Skeletal muscle satellite cell (primary cell): ENCODE measurements around the gene R3HDM4.

Experiments used
- H3K27me3 ChIP-seq: 2 replicates; pipeline ENCODE4 v1.7.0; 2013; ENCODE audit warnings: low read length; ENCODE audit not compliant: control insufficient read depth, insufficient read depth
- H3K36me3 ChIP-seq: 2 replicates; pipeline ENCODE4 v1.7.0; 2013; ENCODE audit warnings: mild to moderate bottlenecking, control low read depth, low read length; ENCODE audit not compliant: insufficient read depth
- H3K4me1 ChIP-seq: 2 replicates; pipeline ENCODE4 v1.7.0; 2013; ENCODE audit warnings: low read length; ENCODE audit not compliant: control insufficient read depth, insufficient read depth
- H3K4me2 ChIP-seq: 2 replicates; pipeline ENCODE4 v1.7.0; 2013; ENCODE audit warnings: mild to moderate bottlenecking, low read length
- H3K4me3 ChIP-seq: 2 replicates; pipeline ENCODE4 v1.7.0; 2013; ENCODE audit warnings: low read length
- H3K9ac ChIP-seq: 2 replicates; pipeline ENCODE4 v1.7.0; 2013; ENCODE audit warnings: mild to moderate bottlenecking, low read depth, low read length, moderate library complexity
- H3K9me3 ChIP-seq: replicated peaks from 2 replicates; pipeline ENCODE4 v1.7.0; 2013; ENCODE audit warnings: mild to moderate bottlenecking, control low read depth, low read length

The R3HDM4 gene

DNA sequence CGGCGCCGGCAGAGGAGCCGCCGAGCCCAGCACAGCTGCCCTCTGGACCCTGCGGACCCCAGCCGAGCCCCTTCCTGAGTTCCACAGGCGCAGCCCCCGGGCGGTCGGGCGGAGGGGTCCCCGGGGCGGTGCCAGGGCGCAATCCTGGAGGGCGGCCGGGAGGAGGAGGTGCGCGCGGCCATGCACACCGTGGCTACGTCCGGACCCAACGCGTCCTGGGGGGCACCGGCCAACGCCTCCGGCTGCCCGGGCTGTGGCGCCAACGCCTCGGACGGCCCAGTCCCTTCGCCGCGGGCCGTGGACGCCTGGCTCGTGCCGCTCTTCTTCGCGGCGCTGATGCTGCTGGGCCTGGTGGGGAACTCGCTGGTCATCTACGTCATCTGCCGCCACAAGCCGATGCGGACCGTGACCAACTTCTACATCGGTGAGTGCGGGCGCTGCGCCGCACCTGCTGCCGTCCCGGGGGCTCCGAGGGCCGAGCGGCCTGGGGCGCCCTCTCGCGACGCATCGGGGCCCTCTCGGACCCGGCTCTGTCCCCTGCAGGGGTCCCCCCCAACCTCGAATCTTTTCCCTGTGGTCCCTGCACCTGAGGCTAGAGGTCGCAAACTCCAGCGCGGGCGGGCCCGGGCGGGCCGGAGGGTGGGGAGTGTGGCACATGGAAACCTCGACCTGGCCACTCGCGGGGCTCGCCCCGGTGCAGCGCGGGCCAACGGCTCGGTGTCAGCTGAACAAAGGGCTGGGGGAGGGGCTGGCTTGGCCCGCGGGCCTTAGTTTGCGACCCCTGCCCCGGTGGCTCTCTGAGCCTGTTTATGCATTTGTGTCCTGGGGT is 4.5 kb upstream of the R3HDM4 start, which contains the start of gene KISS1R:
TSS of gene KISS1R (plus strand) at position 11 of the 829 bp plus-strand sequence. CDS start at position 181, 170 bp downstream.
- Histone ChIP-seq H3K4me1 (peaks cover 17% of the 10 kb centered on the region), H3K4me3 (peak within 1 kb of the TSS; percentile 58), H3K4me2 (peak within 1 kb of the TSS; percentile 73), H3K27me3 (peaks cover 34% of the 10 kb centered on the region), H3K9me3 (no peaks in the 10 kb centered on the region), H3K9ac (no peak within 1 kb of the TSS), H3K36me3 (no peaks in the 10 kb centered on the region)

DNA sequence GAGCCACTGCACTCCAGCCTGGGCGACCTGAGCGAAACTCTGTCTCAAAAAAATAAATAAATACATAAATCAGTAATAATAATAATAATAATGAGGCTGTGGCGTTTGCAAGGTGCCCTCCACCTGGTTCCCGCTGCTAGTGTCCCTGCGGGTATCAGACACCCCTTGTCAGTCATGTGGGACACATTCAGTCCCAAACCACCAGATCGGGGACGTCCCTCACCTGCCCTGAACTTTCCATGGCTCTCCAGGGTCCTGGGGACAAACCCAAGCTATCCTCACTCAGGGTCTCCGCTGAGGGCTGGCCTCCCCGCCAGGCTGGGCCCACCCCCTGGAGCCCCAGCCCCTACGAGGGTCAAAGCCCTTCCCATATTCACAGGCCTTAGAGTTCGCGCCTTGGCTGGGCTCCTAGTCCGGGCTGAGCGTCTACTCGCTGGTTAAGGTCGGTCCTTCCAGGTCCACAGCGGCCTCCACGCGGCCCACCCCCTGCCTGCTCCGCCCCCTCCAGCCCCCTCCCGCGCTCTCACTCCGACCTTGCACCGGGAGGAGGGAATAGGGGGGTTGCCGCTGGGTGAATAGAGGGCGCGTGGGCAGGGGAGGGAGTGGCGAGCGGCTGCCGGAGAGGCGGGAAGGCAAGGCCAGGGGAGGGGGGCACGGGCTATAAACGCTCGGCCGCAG is 3.8 kb upstream of the R3HDM4 start:
- Histone ChIP-seq H3K9ac (no peak overlapping the region), H3K27me3 (peaks cover 34% of the 10 kb centered on the region), H3K4me3 (no peak overlapping the region), H3K9me3 (no peaks in the 10 kb centered on the region), H3K36me3 (no peaks in the 10 kb centered on the region), H3K4me1 (peaks cover 15% of the 10 kb centered on the region), H3K4me2 (peak overlapping the region; percentile 73)

DNA sequence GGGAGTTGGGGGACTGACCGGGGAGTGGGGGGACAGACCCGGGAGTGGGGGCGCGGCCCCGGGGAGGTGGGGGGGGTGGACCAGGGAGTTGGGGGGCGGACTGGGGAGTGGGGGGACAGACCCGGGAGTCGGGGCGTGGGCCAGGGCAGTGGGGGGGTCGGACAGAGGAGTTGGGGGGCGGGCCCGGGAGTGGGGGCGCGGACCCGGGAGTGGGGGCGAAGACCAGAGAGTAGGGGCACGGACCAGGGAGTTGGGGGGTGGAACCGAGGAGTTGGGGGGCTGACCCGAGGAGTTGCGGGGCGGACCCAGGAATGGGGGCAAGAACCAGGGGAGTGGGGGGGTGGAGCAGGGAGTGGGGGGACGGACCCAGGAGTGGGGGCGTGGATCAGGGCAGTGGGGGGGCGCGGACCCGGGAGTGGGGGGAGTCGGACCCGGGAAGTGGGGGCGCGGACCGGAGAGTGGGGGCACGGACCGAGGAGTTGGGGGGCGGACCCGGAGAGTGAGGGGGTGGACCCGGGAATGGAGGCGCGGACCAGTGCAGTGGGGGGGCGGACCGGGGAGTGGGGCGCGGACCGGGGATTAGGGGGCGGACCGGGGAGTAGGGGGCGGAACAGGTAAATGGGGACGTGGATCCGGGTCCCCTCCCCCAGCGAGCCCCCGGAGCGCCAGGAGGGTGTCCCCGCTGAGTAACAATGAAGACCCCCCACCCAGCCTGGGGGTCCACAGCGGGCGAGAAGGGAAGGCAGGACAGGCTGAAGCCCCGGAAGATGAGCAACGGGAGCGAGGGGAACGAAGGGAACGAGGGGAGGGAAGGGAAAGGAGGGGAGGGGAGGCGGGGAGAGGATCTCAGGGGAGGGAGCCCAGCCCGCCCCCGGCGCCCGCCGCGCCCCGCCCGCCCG is 589 bp downstream of the R3HDM4 start:
- Histone ChIP-seq H3K27me3 (peaks cover 4% of the 10 kb centered on the region), H3K9me3 (no peaks in the 10 kb centered on the region), H3K4me3 (peak overlapping the region; percentile 95), H3K36me3 (no peaks in the 10 kb centered on the region), H3K9ac (peak overlapping the region; percentile 94), H3K4me2 (peak overlapping the region; percentile 82), H3K4me1 (peaks cover 15% of the 10 kb centered on the region)

DNA sequence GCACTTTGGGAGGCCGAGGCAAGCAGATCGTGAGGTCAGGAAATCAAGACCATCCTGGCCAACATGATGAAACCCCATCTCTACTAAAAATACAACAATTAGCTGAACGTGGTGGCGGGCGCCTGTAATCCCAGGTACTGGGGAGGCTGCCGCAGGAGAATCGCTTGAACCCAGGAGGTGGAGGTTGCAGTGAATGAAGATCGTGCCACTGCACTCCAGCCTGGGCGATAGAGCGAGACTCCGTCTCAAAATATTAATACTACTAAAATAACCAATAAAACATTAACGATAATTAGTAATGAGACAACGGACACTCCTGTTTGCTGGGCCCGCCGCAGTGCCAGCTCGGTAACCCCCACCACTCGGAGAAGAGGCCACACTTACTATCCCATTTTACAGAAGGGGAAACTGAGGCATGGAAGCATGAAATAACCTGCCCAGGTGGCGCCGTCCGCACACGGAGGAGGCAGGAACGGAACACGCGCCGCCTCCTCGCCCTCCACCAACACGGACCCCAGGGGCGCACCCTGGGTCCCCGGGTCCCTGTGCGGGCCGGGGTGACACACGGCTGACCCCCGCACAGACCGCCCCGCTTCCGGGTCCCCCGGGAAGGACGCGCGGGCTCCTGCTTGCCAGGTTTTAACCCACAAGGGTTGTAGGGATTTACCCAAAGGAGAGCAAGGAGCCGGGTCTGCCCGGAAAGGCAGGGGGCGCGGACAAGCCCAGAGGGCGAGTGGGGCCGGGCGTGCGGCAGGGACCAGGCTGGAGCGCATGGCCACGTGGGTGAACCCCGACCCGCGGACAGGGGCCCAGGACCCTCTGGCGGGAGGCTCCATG is 1.6 kb downstream of the R3HDM4 start:
- Histone ChIP-seq H3K36me3 (no peaks in the 10 kb centered on the region), H3K27me3 (no peaks in the 10 kb centered on the region), H3K4me1 (peaks cover 11% of the 10 kb centered on the region), H3K4me2 (peak overlapping the region; percentile 25), H3K4me3 (no peak overlapping the region), H3K9ac (no peak overlapping the region), H3K9me3 (no peaks in the 10 kb centered on the region)

DNA sequence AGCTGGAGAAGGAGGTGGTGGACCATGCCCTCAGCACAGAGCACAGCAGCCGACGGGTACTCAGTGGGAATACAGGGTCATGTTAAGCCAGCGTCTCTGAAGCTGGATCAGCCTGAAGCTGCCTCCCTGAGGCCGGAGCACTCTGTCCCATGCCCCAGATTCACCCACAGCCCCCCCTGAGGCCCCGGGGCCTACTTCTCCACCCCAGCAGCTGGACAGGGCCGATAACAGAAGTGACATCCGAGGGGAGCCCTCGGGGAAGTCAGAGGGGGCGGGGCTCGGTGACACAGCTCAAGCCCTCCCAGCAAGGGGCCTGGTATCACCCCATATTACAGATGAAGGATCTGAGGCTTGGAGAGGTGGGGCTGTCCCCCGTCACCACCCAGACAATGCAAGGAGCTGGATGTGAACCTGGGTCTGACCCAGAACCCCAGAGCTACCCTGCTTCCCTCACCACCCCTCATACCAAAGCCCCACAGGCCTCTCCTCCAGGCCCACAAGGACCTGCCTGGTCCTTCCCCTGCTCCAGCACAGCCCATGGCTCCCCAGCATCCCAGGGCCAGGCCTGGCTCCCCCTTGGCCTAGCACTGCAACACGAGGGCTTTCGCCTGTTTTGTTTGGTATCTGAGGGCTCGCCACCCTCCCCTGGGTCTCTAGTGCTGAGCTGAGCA is 5.7 kb downstream of the R3HDM4 start:
- no peaks in the 10 kb centered on the region for H3K27me3 ChIP-seq
- H3K36me3 ChIP-seq = no peaks in the 10 kb centered on the region
- peaks cover 19% of the 10 kb centered on the region for H3K4me1 ChIP-seq
- no peak overlapping the region for H3K4me3 ChIP-seq
- no peak overlapping the region for H3K4me2 ChIP-seq
- no peak overlapping the region for H3K9ac ChIP-seq
- no peaks in the 10 kb centered on the region for H3K9me3 ChIP-seq

DNA sequence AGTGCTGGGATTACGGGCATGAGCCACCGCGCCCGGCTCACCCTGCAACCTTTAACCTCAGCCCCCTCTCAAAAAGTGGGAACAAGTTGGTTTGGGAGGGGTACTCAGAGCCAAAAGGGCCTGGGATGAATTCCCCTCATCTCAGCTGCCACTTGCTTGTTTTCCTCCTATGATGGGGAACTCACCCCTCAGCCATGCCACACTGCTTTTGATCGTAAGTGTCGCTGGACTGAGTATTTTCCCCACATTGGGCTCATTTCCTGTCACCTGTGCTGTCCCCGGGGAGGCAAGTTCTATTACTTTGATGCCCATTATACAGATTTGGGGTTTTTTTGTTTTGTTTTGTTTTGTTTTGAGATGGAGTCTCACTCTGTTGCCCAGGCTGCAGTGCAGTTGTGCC is 6.5 kb downstream of the R3HDM4 start:
- Histone ChIP-seq H3K4me3 (no peak overlapping the region), H3K9ac (no peak overlapping the region), H3K4me1 (peaks cover 19% of the 10 kb centered on the region), H3K4me2 (no peak overlapping the region), H3K9me3 (no peaks in the 10 kb centered on the region), H3K27me3 (no peaks in the 10 kb centered on the region), H3K36me3 (peaks cover 6% of the 10 kb centered on the region)

DNA sequence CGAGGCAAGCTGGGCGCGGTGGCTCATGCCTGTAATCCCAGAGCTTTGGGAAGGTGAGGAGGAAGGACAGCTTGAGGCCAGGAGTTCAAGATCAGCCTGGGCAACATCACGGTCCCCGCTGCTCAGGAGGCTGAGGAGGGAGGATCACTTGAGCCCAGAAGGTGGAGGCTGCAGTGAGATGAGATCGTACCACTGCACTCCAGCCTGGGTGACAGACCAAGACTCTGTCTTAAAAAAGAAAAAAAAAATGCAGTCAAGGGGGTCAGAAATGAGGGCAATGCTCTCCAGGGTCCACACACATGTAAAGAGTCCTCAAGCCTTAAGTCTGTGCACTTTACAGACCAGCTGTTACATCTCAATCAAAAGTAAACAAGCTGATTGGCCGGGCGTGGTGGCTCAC is 8.5 kb downstream of the R3HDM4 start:
- Histone ChIP-seq H3K9ac (no peak overlapping the region), H3K4me2 (no peak overlapping the region), H3K4me1 (peaks cover 19% of the 10 kb centered on the region), H3K4me3 (no peak overlapping the region), H3K27me3 (no peaks in the 10 kb centered on the region), H3K36me3 (peaks cover 12% of the 10 kb centered on the region), H3K9me3 (no peaks in the 10 kb centered on the region)

DNA sequence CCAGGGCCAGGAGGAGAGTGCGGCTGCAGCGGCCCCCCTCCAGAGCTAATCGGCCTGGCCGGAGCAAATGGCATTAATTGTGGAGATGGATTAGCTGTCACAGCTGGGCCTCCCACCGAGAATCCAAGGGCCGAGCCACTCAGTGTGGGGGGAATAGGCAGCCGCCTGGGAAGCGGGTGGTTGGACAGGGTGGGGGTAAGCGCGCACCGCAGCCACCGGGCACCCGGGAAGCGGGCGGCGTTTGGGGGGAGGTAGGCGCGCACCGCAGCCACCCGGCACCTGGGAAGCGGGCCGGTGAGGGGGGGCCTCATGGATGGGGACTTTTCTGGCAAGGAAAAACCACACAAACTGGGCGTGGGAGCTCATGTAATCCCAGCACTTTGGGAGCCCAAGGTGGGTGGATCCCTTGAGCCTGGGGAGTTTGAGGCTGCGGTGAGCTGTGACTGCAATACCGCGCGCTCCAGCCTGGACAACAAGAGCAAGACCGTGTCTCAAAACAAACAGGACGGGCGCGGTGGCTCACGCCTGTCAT is 9.7 kb downstream of the R3HDM4 start:
- Histone ChIP-seq H3K4me1 (peaks cover 12% of the 10 kb centered on the region), H3K9ac (no peak overlapping the region), H3K27me3 (no peaks in the 10 kb centered on the region), H3K4me2 (no peak overlapping the region), H3K9me3 (no peaks in the 10 kb centered on the region), H3K4me3 (no peak overlapping the region), H3K36me3 (peaks cover 19% of the 10 kb centered on the region)

DNA sequence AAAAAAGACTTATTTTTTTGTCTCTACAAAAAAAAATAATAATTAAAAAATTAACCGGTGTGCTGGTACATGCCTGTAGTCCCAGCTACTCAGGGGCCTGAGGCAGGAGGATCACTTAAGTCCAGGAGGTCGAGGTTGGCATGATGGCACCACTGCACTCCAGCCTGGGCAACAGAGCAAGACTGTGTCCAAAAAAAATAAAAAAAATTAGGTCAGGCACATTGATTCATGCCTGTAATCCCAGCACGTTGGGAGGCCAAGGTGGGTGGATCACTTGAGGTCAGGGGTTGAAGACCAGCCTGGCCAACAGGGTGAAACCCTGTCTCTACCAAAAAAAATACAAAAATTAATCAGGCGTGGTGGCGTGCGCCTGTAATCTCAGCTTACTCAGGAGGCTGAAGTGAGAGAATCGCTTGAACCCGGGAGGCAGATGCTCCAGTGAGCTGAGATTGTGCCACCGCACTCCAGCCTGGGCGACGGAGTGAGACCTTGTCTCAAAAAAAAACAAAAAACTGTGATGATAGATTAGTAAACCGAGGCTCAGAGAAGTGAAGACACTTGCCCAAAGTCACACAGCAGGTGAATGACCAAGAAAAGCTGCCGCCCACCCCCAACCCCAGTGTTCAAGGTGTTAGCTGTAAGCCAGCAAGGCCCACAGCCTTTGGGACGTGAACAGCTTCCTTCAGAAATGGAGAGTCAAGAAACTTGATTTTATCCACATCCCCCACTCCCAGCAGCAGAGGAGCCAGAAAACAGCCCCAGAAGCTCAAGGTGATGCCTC is 10.4 kb downstream of the R3HDM4 start:
- Histone ChIP-seq H3K9me3 (no peaks in the 10 kb centered on the region), H3K9ac (no peak overlapping the region), H3K4me2 (no peak overlapping the region), H3K4me3 (no peak overlapping the region), H3K36me3 (peaks cover 21% of the 10 kb centered on the region), H3K27me3 (no peaks in the 10 kb centered on the region), H3K4me1 (peaks cover 12% of the 10 kb centered on the region)

DNA sequence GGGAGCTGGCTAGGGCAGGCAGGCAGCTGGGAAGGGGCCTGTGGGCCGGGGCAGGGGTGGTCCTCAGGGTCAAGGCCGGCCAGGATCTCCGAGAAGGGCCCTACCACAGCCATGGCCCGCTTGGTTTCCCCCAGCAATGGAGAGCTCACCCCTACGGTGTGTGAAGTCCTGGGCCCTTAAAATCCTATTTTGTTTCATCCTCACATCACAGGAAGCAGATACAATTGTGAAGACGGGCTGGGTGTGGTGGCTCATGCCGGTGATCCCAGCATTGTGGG is 11.0 kb downstream of the R3HDM4 start:
- no peak overlapping the region for H3K9ac ChIP-seq

More for the DNA sequence above, 11.0 kb downstream of the R3HDM4 start:
- no peak overlapping the region for H3K4me2 ChIP-seq
- peaks cover 12% of the 10 kb centered on the region for H3K4me1 ChIP-seq
- no peak overlapping the region for H3K4me3 ChIP-seq
- H3K9me3 ChIP-seq = no peaks in the 10 kb centered on the region
- H3K27me3 ChIP-seq = no peaks in the 10 kb centered on the region
- peaks cover 26% of the 10 kb centered on the region for H3K36me3 ChIP-seq
